ENCODE results near the gene UBE2QL1. TPM values are rescaled to one million over a fixed set of nuclear protein-coding genes. Genes with fewer than 3 reads are reported as not detected.

UBE2QL1 gene
- total and polyA plus RNA-seq, 8 donors = 0.13 to 2.4 (median 0.63) TPM

DNA sequence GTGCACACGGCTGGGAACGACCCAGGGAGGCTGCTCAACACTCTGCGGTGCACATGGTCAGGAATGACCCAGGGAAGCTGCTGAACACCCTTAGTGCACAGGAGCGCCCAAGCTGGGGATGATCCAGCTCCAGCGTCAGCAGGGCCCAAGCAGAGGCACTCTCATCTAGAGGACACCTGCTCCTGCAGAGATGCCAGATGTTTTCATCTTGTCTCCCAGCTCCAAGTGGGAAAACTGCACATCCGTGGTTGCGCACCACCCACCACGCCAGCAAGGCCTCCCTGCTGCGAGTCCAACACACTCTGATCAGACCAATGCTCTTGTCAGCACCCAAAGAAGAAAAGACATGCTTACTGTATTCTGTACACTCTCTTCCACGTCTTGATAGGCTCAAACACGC lies 34.1 kb downstream of the UBE2QL1 start:
- Histone ChIP-seq H3K4me1 (no peaks in the 10 kb centered on the region), H3K27me3 (no peaks in the 10 kb centered on the region), H3K4me3 (no peak overlapping the region), H3K9me3 (no peaks in the 10 kb centered on the region), H3K36me3 (no peaks in the 10 kb centered on the region), H3K27ac (no peak overlapping the region)
- intact Hi-C loops (cut with DNase I) = no loop called here
- TF ChIP-seq, protein P1, sequence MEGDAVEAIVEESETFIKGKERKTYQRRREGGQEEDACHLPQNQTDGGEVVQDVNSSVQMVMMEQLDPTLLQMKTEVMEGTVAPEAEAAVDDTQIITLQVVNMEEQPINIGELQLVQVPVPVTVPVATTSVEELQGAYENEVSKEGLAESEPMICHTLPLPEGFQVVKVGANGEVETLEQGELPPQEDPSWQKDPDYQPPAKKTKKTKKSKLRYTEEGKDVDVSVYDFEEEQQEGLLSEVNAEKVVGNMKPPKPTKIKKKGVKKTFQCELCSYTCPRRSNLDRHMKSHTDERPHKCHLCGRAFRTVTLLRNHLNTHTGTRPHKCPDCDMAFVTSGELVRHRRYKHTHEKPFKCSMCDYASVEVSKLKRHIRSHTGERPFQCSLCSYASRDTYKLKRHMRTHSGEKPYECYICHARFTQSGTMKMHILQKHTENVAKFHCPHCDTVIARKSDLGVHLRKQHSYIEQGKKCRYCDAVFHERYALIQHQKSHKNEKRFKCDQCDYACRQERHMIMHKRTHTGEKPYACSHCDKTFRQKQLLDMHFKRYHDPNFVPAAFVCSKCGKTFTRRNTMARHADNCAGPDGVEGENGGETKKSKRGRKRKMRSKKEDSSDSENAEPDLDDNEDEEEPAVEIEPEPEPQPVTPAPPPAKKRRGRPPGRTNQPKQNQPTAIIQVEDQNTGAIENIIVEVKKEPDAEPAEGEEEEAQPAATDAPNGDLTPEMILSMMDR (IDR thresholded peaks at IDR 0.05) = no peak
- FAIRE-seq (no peak), ATAC-seq (no peak), DNase-seq (no peak)
- 85 to 89% methylated on average over 11 of the region's 11 CpGs for WGBS, 2 donors

DNA sequence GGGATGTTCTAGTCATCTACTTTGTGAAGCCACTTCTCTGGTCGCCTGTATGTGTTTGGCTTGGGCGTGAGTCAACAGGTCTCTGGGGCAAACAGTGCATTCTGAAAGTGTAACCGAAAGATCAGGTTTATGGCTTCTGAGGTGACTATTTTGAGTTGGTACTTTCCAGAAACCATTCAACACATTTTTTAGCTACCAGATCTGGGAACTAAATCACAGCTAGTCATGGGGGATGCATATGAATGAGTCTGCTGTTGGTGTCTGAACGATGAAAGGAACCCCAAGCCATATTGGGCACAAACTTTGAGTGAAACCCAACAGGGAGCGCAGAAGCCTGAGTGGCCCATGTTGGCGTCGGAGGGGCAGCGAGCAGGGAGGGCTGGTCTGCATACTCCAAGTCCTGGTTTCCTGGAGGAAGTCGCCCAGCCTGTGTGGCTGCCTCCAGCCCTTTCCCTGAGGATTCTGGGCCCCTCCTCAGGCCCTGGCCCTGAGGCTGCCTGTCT lies 35.3 kb downstream of the UBE2QL1 start:
- 81 to 86% methylated on average over 9 of the region's 9 CpGs for WGBS, 2 donors
- DNase-seq (peak in 1 of 6 donors; percentile 45), ATAC-seq (no peak), FAIRE-seq (no peak)
- H3K27ac ChIP-seq = no peak overlapping the region
- H3K9me3 ChIP-seq = no peaks in the 10 kb centered on the region
- intact Hi-C loops (cut with DNase I) = no loop called here
- no peaks in the 10 kb centered on the region for H3K36me3 ChIP-seq
- H3K27me3 ChIP-seq = no peaks in the 10 kb centered on the region
- no peaks in the 10 kb centered on the region for H3K4me1 ChIP-seq
- TF ChIP-seq, protein P1 (IDR thresholded peaks at IDR 0.05) = no peak
- no peak overlapping the region for H3K4me3 ChIP-seq

DNA sequence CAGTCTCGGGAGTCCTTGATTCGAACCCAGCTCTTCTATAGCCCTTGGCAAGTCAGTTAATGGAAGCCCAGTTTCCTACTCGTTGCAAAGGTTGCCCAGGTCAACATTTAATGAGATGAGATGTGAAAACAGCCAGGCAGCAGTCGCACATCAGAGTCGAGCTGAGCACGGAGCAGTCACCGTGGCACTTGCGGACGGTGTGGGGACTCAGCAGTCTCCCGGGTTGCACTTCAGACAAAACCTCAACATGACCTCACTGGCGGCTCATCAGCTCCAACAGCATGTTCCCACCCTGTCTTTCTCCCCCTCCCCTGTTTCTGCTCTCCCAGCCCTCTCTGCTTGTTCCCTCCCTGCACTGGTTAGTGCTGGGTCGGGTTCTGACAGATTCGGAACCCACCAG lies 35.8 kb downstream of the UBE2QL1 start:
- no peaks in the 10 kb centered on the region for H3K4me1 ChIP-seq
- ATAC-seq (no peak), FAIRE-seq (no peak), DNase-seq (no peak)
- no peak overlapping the region for H3K4me3 ChIP-seq
- H3K27ac ChIP-seq = no peak overlapping the region
- WGBS, 2 donors = 71 to 78% methylated on average over 13 of the region's 13 CpGs
- no peaks in the 10 kb centered on the region for H3K36me3 ChIP-seq
- no peaks in the 10 kb centered on the region for H3K9me3 ChIP-seq
- intact Hi-C loops (cut with DNase I) = no loop called here
- H3K27me3 ChIP-seq = no peaks in the 10 kb centered on the region
- TF ChIP-seq, protein P1 (IDR thresholded peaks at IDR 0.05) = no peak

DNA sequence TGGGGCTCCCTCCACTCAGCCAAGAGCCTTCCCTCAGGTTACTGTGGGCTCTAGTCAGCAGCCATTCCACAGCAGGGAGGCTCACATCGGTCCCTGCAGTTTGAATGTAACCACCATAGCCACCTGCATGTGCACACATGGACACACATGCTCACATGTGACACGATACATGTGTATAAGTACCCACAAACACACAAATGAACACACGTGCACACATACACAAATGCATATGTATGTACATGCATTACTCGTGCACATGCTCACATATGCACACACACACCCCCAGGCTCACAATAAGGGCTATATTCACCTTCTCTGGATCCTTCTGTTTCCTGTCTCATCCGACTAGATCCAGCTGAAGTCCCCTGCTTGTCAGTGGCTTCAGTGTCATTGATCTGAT lies 36.2 kb downstream of the UBE2QL1 start:
- FAIRE-seq (no peak), ATAC-seq (no peak), DNase-seq (no peak)
- Histone ChIP-seq H3K27ac (no peak overlapping the region), H3K9me3 (no peaks in the 10 kb centered on the region), H3K27me3 (no peaks in the 10 kb centered on the region), H3K4me3 (no peak overlapping the region), H3K36me3 (no peaks in the 10 kb centered on the region), H3K4me1 (no peaks in the 10 kb centered on the region)
- TF ChIP-seq, protein P1 (IDR thresholded peaks at IDR 0.05) = no peak
- 57 to 67% methylated on average over 5 of the region's 5 CpGs for WGBS, 2 donors
- intact Hi-C loops (cut with DNase I) = no loop called here

DNA sequence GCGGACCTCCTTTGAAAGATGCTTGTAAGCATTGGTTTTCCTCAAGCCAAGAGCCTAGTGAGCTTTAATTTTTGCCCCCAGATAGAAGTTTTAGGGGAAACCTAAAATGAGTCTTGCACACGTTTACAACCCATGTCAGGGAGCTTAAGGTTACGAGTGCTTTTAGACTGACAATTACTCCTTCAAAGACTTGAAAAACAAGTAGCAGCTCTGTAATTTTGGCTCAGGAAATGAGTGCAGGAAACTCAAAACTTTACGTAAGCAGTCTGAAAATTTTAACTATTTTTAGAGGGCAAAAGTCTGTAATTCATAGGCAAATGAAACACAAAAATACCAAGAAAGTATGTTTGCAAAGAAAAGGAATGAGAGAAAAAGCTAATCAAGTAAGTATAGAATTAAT lies 36.8 kb downstream of the UBE2QL1 start:
- 53 to 56% methylated on average over 4 of the region's 4 CpGs for WGBS, 2 donors
- intact Hi-C loops (cut with DNase I) = no loop called here
- ATAC-seq (no peak), FAIRE-seq (no peak), DNase-seq (no peak)
- no peaks in the 10 kb centered on the region for H3K4me1 ChIP-seq
- no peaks in the 10 kb centered on the region for H3K36me3 ChIP-seq
- H3K9me3 ChIP-seq = no peaks in the 10 kb centered on the region
- no peak overlapping the region for H3K27ac ChIP-seq
- H3K27me3 ChIP-seq = no peaks in the 10 kb centered on the region
- no peak overlapping the region for H3K4me3 ChIP-seq
- TF ChIP-seq, protein P1 (IDR thresholded peaks at IDR 0.05) = no peak

Data from pancreas (tissue), 10 donors.